Activated CD4-positive, alpha-beta memory T cell treated with anti-CD3 and anti-CD28 coated beads, Interleukin-2, amount 10 ng/mL, durations not matched to agents 7 days and 5 days (primary cell): ENCODE results near the gene TMEM214. TPM values are rescaled to one million over a fixed set of nuclear protein-coding genes. Genes with fewer than 3 reads are reported as not detected.

ENCODE experiments used
- CTCF ChIA-PET: fragments of 350-600 bp; sonication (Branson Sonifier 250); formaldehyde crosslinking; loops from one replicate; lab custom pipeline; 2021; ENCODE audit warnings: antibody characterized with exemption, inconsistent platforms; lab: Charles Lee
- POLR2A ChIA-PET: fragments of 350-600 bp; sonication (Branson Sonifier 250); formaldehyde crosslinking; loops from one replicate; lab custom pipeline; 2021; ENCODE audit warnings: antibody characterized with exemption; lab: Charles Lee
- DNase-seq: peaks from one replicate; pipeline ENCODE4 v3.0.0-alpha.2; 2020
- H3K27ac Mint-ChIP-seq: one replicate; pipeline ENCODE4 v1.8.0; 2021; ENCODE audit warnings: mild to moderate bottlenecking, mixed read lengths
- H3K27me3 Mint-ChIP-seq: one replicate; pipeline ENCODE4 v1.8.0; 2021; ENCODE audit warnings: mixed read lengths
- H3K36me3 Mint-ChIP-seq: one replicate; pipeline ENCODE4 v1.8.0; 2021; ENCODE audit warnings: low read depth, mixed read lengths
- H3K4me1 Mint-ChIP-seq: one replicate; pipeline ENCODE4 v1.8.0; 2021; ENCODE audit warnings: mixed read lengths
- H3K4me3 Mint-ChIP-seq: one replicate; pipeline ENCODE4 v1.8.0; 2021; ENCODE audit warnings: mild to moderate bottlenecking, mixed read lengths
- H3K9me3 Mint-ChIP-seq: one replicate; pipeline ENCODE4 v1.8.0; 2021; ENCODE audit warnings: mixed read lengths
- total RNA-seq, 2 experiments: library from RNA; stranded (reverse); gene quantifications; one replicate each; pipeline ENCODE4 v1.2.3, GENCODE V29; 2021

TMEM214 gene
- total RNA-seq: 10 to 100 TPM; 80.4 to 80.7 TPM

GRCh38 chr2:27032495-27033252, at the start of gene TMEM214:
TSS of gene TMEM214 (plus strand) at chr2:27032965. CDS start at chr2:27033016, 51 bp downstream.
- peak; percentile 87 for DNase-seq
- CTCF ChIA-PET: interaction anchor here (1.1 to 2.7 kb wide), 6 partner anchors 13 to 187 kb away, joined by 3 to 18 read pairs (median 3); partner anchors contain the start of gene AGBL5
- Mint-ChIP-seq H3K27ac (peak within 1 kb of the TSS; percentile 86), H3K9me3 (no peaks in the 10 kb centered on the region), H3K27me3 (no peaks in the 10 kb centered on the region), H3K4me1 (peaks cover 62% of the 10 kb centered on the region), H3K4me3 (peak within 1 kb of the TSS; percentile 93), H3K36me3 (peaks cover 63% of the 10 kb centered on the region)
- POLR2A ChIA-PET: interaction anchor here (0.9 to 5.3 kb wide), 11 partner anchors 11 to 247 kb away, joined by 3 to 54 read pairs (median 5); partner anchors contain the start of genes AGBL5, ATRAID, CENPA and OST4

DNA sequence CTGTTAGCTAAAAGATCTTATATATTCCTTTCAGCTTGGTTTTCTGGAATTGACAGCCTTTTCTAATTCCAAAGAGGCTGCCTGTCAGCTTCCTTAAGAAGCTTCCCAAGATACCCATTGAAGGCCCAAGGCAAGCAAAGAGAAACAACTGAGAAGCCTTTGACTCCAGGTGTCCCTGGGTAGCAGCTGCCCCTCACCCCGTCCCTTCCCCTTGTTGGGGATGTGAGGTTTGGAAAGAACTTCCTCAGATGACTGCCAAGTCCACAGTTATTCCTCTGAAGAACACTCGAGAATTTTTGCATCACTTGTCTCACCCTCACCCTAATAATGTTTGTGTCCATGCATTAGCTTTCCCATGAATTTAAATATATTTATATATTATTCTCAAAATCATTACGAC, 49.0 kb upstream of the TMEM214 start:
- no peak for DNase-seq
- H3K36me3 Mint-ChIP-seq: no peaks in the 10 kb centered on the region
- CTCF ChIA-PET: interaction anchor here (1.5 to 3.2 kb wide), 3 partner anchors 20 to 33 kb away, joined by 5 to 7 read pairs (median 5); no protein-coding TSS in a partner anchor
- no peak overlapping the region for H3K27ac Mint-ChIP-seq
- no peak overlapping the region for H3K4me3 Mint-ChIP-seq
- H3K27me3 Mint-ChIP-seq: peaks cover 2% of the 10 kb centered on the region
- POLR2A ChIA-PET: no interaction called here
- H3K4me1 Mint-ChIP-seq: no peaks in the 10 kb centered on the region
- no peaks in the 10 kb centered on the region for H3K9me3 Mint-ChIP-seq

- POLR2A ChIA-PET: no interaction called here
Observed at GRCh38 chr2:26985807-26986206, 47.0 kb upstream of the TMEM214 start.

DNA sequence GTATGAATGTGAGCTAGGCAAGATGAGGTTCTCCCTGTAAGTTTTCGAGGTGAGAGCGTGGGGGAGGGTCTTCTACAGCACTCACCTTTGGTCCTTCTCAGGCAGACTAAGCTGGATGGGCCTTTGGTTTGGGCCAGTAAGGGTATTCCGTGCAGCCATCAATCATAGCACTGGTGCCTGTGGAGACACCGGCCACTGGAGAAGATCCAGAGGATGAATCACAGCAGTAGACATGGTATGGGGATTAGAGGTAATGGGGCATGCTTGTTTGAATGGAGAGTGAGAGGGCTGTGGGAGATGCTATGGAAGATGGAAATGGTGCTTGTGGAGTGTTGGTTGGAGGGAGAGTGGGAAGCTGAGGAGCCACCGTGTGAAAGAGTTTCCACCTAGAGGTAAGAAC, 46.2 kb upstream of the TMEM214 start:
- CTCF ChIA-PET: interaction anchor here (1.5 kb wide), 1 partner anchor 140 kb away, joined by 3 read pairs; no protein-coding TSS in a partner anchor
- POLR2A ChIA-PET: no interaction called here
- H3K36me3 Mint-ChIP-seq: no peaks in the 10 kb centered on the region
- no peak overlapping the region for H3K27ac Mint-ChIP-seq
- H3K9me3 Mint-ChIP-seq: no peaks in the 10 kb centered on the region
- peaks cover 2% of the 10 kb centered on the region for H3K27me3 Mint-ChIP-seq
- no peak overlapping the region for H3K4me3 Mint-ChIP-seq
- no peaks in the 10 kb centered on the region for H3K4me1 Mint-ChIP-seq
- no peak for DNase-seq

More at GRCh38 chr2:26985807-26986206, 47.0 kb upstream of the TMEM214 start:
- H3K4me3 Mint-ChIP-seq: no peak overlapping the region
- no peaks in the 10 kb centered on the region for H3K9me3 Mint-ChIP-seq
- CTCF ChIA-PET: interaction anchor here (1.5 kb wide), 1 partner anchor 140 kb away, joined by 3 read pairs; no protein-coding TSS in a partner anchor
- peaks cover 2% of the 10 kb centered on the region for H3K27me3 Mint-ChIP-seq
- no peaks in the 10 kb centered on the region for H3K4me1 Mint-ChIP-seq
- no peak overlapping the region for H3K27ac Mint-ChIP-seq
- no peaks in the 10 kb centered on the region for H3K36me3 Mint-ChIP-seq
- no peak for DNase-seq

GRCh38 chr2:26988058-26988860, 44.5 kb upstream of the TMEM214 start:
- H3K9me3 Mint-ChIP-seq: no peaks in the 10 kb centered on the region
- H3K27ac Mint-ChIP-seq: no peak overlapping the region
- ChIA-PET POLR2A (no interaction called here), CTCF (interaction anchor here (0.7 to 2.0 kb wide), 3 partner anchors 12 to 196 kb away, joined by 3 to 6 read pairs (median 3); no protein-coding TSS in a partner anchor)
- peaks cover 2% of the 10 kb centered on the region for H3K27me3 Mint-ChIP-seq
- H3K36me3 Mint-ChIP-seq: no peaks in the 10 kb centered on the region
- no peaks in the 10 kb centered on the region for H3K4me1 Mint-ChIP-seq
- H3K4me3 Mint-ChIP-seq: no peak overlapping the region
- no peak for DNase-seq

- Mint-ChIP-seq H3K9me3 (no peaks in the 10 kb centered on the region), H3K36me3 (no peaks in the 10 kb centered on the region), H3K27ac (no peak overlapping the region), H3K4me3 (no peak overlapping the region), H3K27me3 (peaks cover 2% of the 10 kb centered on the region), H3K4me1 (no peaks in the 10 kb centered on the region)
- DNase-seq: no peak
- POLR2A ChIA-PET: no interaction called here
- CTCF ChIA-PET: interaction anchor here (2.0 kb wide), 1 partner anchor 13 kb away, joined by 6 read pairs; no protein-coding TSS in a partner anchor
Observed at GRCh38 chr2:26989156-26989555, 43.6 kb upstream of the TMEM214 start.

- Mint-ChIP-seq H3K27me3 (no peaks in the 10 kb centered on the region), H3K27ac (no peak overlapping the region), H3K4me1 (no peaks in the 10 kb centered on the region), H3K36me3 (no peaks in the 10 kb centered on the region), H3K9me3 (no peaks in the 10 kb centered on the region), H3K4me3 (no peak overlapping the region)
- no peak for DNase-seq
- CTCF ChIA-PET: no interaction called here
- POLR2A ChIA-PET: no interaction called here
Observed at GRCh38 chr2:26991717-26992116, 41.0 kb upstream of the TMEM214 start.

- Mint-ChIP-seq H3K4me1 (no peaks in the 10 kb centered on the region), H3K27me3 (peaks cover under 1% of the 10 kb centered on the region), H3K9me3 (no peaks in the 10 kb centered on the region), H3K36me3 (no peaks in the 10 kb centered on the region), H3K27ac (no peak overlapping the region), H3K4me3 (no peak overlapping the region)
- DNase-seq: no peak
- CTCF ChIA-PET: interaction anchor here (1.4 kb wide), 1 partner anchor 149 kb away, joined by 3 read pairs; no protein-coding TSS in a partner anchor
- POLR2A ChIA-PET: interaction anchor here (1.1 kb wide), 1 partner anchor 24 kb away, joined by 3 read pairs; no protein-coding TSS in a partner anchor
Observed at GRCh38 chr2:26993768-26994167, 39.0 kb upstream of the TMEM214 start.

DNA sequence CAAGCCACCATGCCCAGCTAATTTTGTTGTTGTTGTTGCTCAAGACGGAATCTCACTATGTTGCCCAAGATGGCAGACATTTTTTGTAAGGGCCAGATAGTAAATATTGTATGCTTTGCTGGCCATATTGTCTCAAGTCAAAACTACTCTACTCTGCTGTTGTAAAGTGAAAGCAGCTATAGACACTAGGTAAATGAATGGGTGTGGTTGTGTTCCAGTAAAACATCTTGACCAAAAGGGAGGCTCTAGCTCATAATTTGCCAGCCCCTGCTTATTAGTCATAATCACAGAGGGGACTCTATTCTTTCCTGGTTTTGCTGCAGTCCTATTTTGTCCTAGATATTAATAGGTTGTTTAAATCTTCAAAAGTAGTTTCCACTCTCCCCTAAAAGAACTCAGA, 37.8 kb upstream of the TMEM214 start:
- peaks cover 5% of the 10 kb centered on the region for H3K27me3 Mint-ChIP-seq
- no peaks in the 10 kb centered on the region for H3K9me3 Mint-ChIP-seq
- H3K36me3 Mint-ChIP-seq: no peaks in the 10 kb centered on the region
- H3K27ac Mint-ChIP-seq: no peak overlapping the region
- no peak overlapping the region for H3K4me3 Mint-ChIP-seq
- POLR2A ChIA-PET: interaction anchor here (0.6 to 1.1 kb wide), 2 partner anchors 23 to 161 kb away, joined by 3 read pairs; no protein-coding TSS in a partner anchor
- CTCF ChIA-PET: interaction anchor here (0.7 to 1.6 kb wide), 5 partner anchors 12 to 225 kb away, joined by 3 to 4 read pairs (median 3); no protein-coding TSS in a partner anchor
- DNase-seq: no peak
- H3K4me1 Mint-ChIP-seq: no peaks in the 10 kb centered on the region

- Mint-ChIP-seq H3K27me3 (peaks cover 7% of the 10 kb centered on the region), H3K9me3 (no peaks in the 10 kb centered on the region), H3K4me1 (no peaks in the 10 kb centered on the region), H3K36me3 (no peaks in the 10 kb centered on the region), H3K4me3 (no peak overlapping the region), H3K27ac (no peak overlapping the region)
- no peak for DNase-seq
- POLR2A ChIA-PET: no interaction called here
- CTCF ChIA-PET: no interaction called here
Observed at GRCh38 chr2:26997394-26997793, 35.4 kb upstream of the TMEM214 start.

DNA sequence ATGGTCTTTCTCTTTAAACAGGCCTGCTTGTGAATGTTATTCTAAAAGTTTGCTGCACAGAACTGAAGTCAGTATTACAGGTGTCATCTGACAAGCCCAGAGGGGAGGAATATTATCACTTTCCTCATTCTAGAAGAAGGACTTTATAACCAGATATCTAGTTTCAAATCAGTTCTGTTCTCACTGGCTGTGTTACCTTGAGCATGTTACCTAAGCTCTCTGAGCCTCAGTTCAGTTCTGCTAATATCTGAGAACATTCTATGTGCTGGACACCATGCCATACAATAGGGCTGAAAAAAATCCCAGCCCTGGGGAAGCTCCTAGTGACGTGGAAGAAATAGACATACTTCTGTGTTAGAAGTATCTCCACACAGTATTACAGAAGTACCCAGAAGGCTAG, 34.4 kb upstream of the TMEM214 start:
- CTCF ChIA-PET: no interaction called here

GRCh38 chr2:27000228-27000627, 32.5 kb upstream of the TMEM214 start:
- peaks cover 9% of the 10 kb centered on the region for H3K27me3 Mint-ChIP-seq
- CTCF ChIA-PET: no interaction called here
- H3K4me3 Mint-ChIP-seq: no peak overlapping the region
- H3K36me3 Mint-ChIP-seq: no peaks in the 10 kb centered on the region
- POLR2A ChIA-PET: no interaction called here
- no peak overlapping the region for H3K27ac Mint-ChIP-seq
- DNase-seq: no peak
- H3K4me1 Mint-ChIP-seq: no peaks in the 10 kb centered on the region
- no peaks in the 10 kb centered on the region for H3K9me3 Mint-ChIP-seq

More for the DNA sequence above, 34.4 kb upstream of the TMEM214 start:
- Mint-ChIP-seq H3K36me3 (no peaks in the 10 kb centered on the region), H3K27me3 (peaks cover 7% of the 10 kb centered on the region), H3K27ac (no peak overlapping the region), H3K4me3 (no peak overlapping the region), H3K9me3 (no peaks in the 10 kb centered on the region), H3K4me1 (no peaks in the 10 kb centered on the region)
- POLR2A ChIA-PET: no interaction called here
- DNase-seq: no peak
